WTC11 (cell line): ENCODE data around the gene COL5A1. TPM values are rescaled to one million over a fixed set of nuclear protein-coding genes. Genes with fewer than 3 reads are reported as not detected.

ENCODE experiments used
- ATAC-seq: fragments of 200-7000 bp; cut with Tn5 transposase; 2 replicates; pipeline ENCODE4 v1.10.0; 2021; ENCODE audit warnings: mild to moderate bottlenecking, moderate library complexity
- CTCF ChIA-PET: fragments of 300-600 bp; sonication (Branson Sonifier 250); formaldehyde crosslinking; loops from one replicate; lab custom pipeline; 2021; ENCODE audit warnings: antibody characterized with exemption; lab: Charles Lee
- POLR2A ChIA-PET: fragments of 350-600 bp; sonication (Branson Sonifier 250); formaldehyde crosslinking; loops from one replicate; lab custom pipeline; 2021; ENCODE audit warnings: antibody characterized with exemption; lab: Charles Lee
- DNase-seq: peaks from one replicate; pipeline ENCODE4 v3.0.0; 2021; ENCODE audit warnings: low spot score
- H3K27ac Mint-ChIP-seq: 2 replicates; pipeline ENCODE4 v1.8.0; 2021; ENCODE audit warnings: mixed read lengths
- H3K27me3 Mint-ChIP-seq: 2 replicates; pipeline ENCODE4 v1.8.0; 2021; ENCODE audit warnings: low read depth, mild to moderate bottlenecking, moderate library complexity, mixed read lengths
- H3K36me3 Mint-ChIP-seq: 2 replicates; pipeline ENCODE4 v1.8.0; 2021; ENCODE audit warnings: mixed read lengths
- H3K4me1 Mint-ChIP-seq: 2 replicates; pipeline ENCODE4 v1.8.0; 2022; ENCODE audit warnings: mixed read lengths
- H3K4me3 Mint-ChIP-seq: 2 replicates; pipeline ENCODE4 v1.8.0; 2021; ENCODE audit warnings: mild to moderate bottlenecking, moderate library complexity, mixed read lengths
- H3K9me3 Mint-ChIP-seq: 2 replicates; pipeline ENCODE4 v1.8.0; 2021; ENCODE audit warnings: mixed read lengths
- AR ChIP-seq: fragments of 250-450 bp; sonication (Bioruptor Pico); IDR thresholded peaks from 2 replicates; pipeline ENCODE4 v1.9.0; 2021; ENCODE audit warnings: mild to moderate bottlenecking
- CBFB ChIP-seq: sonication (generic); formaldehyde crosslinking; IDR thresholded peaks from 2 replicates; pipeline ENCODE4 v1.8.1; 2022; ENCODE audit warnings: mild to moderate bottlenecking, low read depth, missing genetic modification reagents
- CDX4 ChIP-seq: fragments of 250-450 bp; sonication (Bioruptor Pico); IDR thresholded peaks from 2 replicates; pipeline ENCODE4 v1.9.0; 2021; ENCODE audit warnings: moderate library complexity, mild to moderate bottlenecking, inconsistent platforms, borderline replicate concordance
- E2F1 ChIP-seq: sonication (generic); formaldehyde crosslinking; IDR thresholded peaks from 2 replicates; pipeline ENCODE4 v1.8.0; 2022; ENCODE audit warnings: mild to moderate bottlenecking, missing genetic modification reagents
- ERG ChIP-seq: fragments of 250-450 bp; sonication (Bioruptor Pico); IDR thresholded peaks from 2 replicates; pipeline ENCODE4 v1.8.0; 2021; ENCODE audit warnings: mild to moderate bottlenecking
- GABPB1 ChIP-seq: sonication (generic); formaldehyde crosslinking; IDR thresholded peaks from 2 replicates; pipeline ENCODE4 v1.8.1; 2023; ENCODE audit warnings: mild to moderate bottlenecking, missing genetic modification reagents
- JUN ChIP-seq: sonication (generic); formaldehyde crosslinking; IDR thresholded peaks from 2 replicates; pipeline ENCODE4 v1.8.0; 2023; ENCODE audit warnings: mild to moderate bottlenecking, missing genetic modification reagents
- NFATC4 ChIP-seq: fragments of 250-450 bp; sonication (Bioruptor Pico); IDR thresholded peaks from 2 replicates; pipeline ENCODE4 v1.9.0; 2021; ENCODE audit warnings: mild to moderate bottlenecking
- NR2C2 ChIP-seq: sonication (generic); formaldehyde crosslinking; IDR thresholded peaks from 2 replicates; pipeline ENCODE4 v1.8.0; 2022; ENCODE audit warnings: mild to moderate bottlenecking, missing genetic modification reagents
- OVOL2 ChIP-seq: fragments of 250-450 bp; sonication (Bioruptor Pico); IDR thresholded peaks from 2 replicates; pipeline ENCODE4 v1.9.0; 2021; ENCODE audit warnings: mild to moderate bottlenecking, borderline replicate concordance
- RORB ChIP-seq: fragments of 250-450 bp; sonication (Bioruptor Pico); IDR thresholded peaks from 2 replicates; pipeline ENCODE4 v1.9.0; 2021; ENCODE audit warnings: mild to moderate bottlenecking
- STAT6 ChIP-seq: sonication (generic); formaldehyde crosslinking; conservative IDR thresholded peaks from 2 replicates; pipeline ENCODE4 v1.8.1; 2023; ENCODE audit warnings: mild to moderate bottlenecking, low read depth, missing genetic modification reagents, moderate library complexity
- USF2 ChIP-seq: sonication (generic); formaldehyde crosslinking; IDR thresholded peaks from 2 replicates; pipeline ENCODE4 v1.8.1; 2023; ENCODE audit warnings: mild to moderate bottlenecking, missing genetic modification reagents, moderate library complexity
- ZBTB43 ChIP-seq: sonication (generic); formaldehyde crosslinking; IDR thresholded peaks from 2 replicates; pipeline ENCODE4 v1.8.1; 2023; ENCODE audit warnings: mild to moderate bottlenecking, missing genetic modification reagents
- ZNF219 ChIP-seq: sonication (generic); formaldehyde crosslinking; IDR thresholded peaks from 2 replicates; pipeline ENCODE4 v1.8.0; 2023; ENCODE audit warnings: missing genetic modification reagents, mild to moderate bottlenecking, borderline replicate concordance
- ZNF232 ChIP-seq: sonication (generic); formaldehyde crosslinking; IDR thresholded peaks from 2 replicates; pipeline ENCODE4 v1.8.0; 2022; ENCODE audit warnings: mild to moderate bottlenecking, missing genetic modification reagents
- total RNA-seq: library from RNA; stranded (reverse); gene quantifications from 3 replicates; pipeline ENCODE4 v1.2.3, GENCODE V29; 2021

The COL5A1 gene
- total RNA-seq, 1 experiment from 2014 or later = 13.5 TPM

GRCh38 chr9:134636149-134636507 is 5.5 kb upstream of the COL5A1 start:
- Mint-ChIP-seq H3K36me3 (no peaks in the 10 kb centered on the region), H3K27ac (no peak overlapping the region), H3K4me3 (no peak overlapping the region), H3K9me3 (no peaks in the 10 kb centered on the region), H3K4me1 (peaks cover 15% of the 10 kb centered on the region)
- DNase-seq = no peak
- POLR2A ChIA-PET = no interaction called here
- no peak for ATAC-seq
- TF ChIP-seq ZNF232 (CRISPR knock-in tag) (no peak), ZNF219 (CRISPR knock-in tag) (no peak), NFATC4 (CRISPR knock-in tag) (no peak), ZBTB43 (no peak), CBFB (CRISPR knock-in tag) (no peak), USF2 (CRISPR knock-in tag) (no peak)
- TF ChIP-seq, all 79 proteins: peak for 0
- CTCF ChIA-PET = no interaction called here
- no peaks in the 10 kb centered on the region for H3K27me3 Mint-ChIP-seq

- Mint-ChIP-seq H3K27ac (no peak overlapping the region), H3K36me3 (no peaks in the 10 kb centered on the region), H3K4me1 (peaks cover 15% of the 10 kb centered on the region), H3K4me3 (no peak overlapping the region), H3K9me3 (no peaks in the 10 kb centered on the region), H3K27me3 (no peaks in the 10 kb centered on the region)
- ChIA-PET CTCF (no interaction called here), POLR2A (no interaction called here)
- TF ChIP-seq CDX4 (CRISPR knock-in tag) (no peak), GABPB1 (no peak), JUN (CRISPR knock-in tag) (no peak), OVOL2 (no peak), AR (no peak)
- DNase-seq = no peak
- ATAC-seq = no peak
Observed at GRCh38 chr9:134637241-134637640, 4.4 kb upstream of the COL5A1 start.

GRCh38 chr9:134637696-134638501 is 3.7 kb upstream of the COL5A1 start:
- no peak for DNase-seq
- Mint-ChIP-seq H3K27ac (no peak overlapping the region), H3K36me3 (no peaks in the 10 kb centered on the region), H3K4me3 (no peak overlapping the region), H3K9me3 (no peaks in the 10 kb centered on the region), H3K27me3 (peaks cover 5% of the 10 kb centered on the region), H3K4me1 (peaks cover 19% of the 10 kb centered on the region)
- ChIA-PET CTCF (no interaction called here), POLR2A (no interaction called here)
- no peak for ATAC-seq
- TF ChIP-seq RORB (CRISPR knock-in tag) (no peak), E2F1 (no peak), AR (no peak), NR2C2 (CRISPR knock-in tag) (no peak), ERG (CRISPR knock-in tag) (no peak), STAT6 (CRISPR knock-in tag) (no peak)
